ENCODE data around the gene FNBP1L.
"Not testable (repeated sequence)": the region's sequence is repeated elsewhere in the genome, so short reads cannot be mapped to it uniquely, and the experiment has no call there.

FNBP1L gene

GRCh38 chr1:93443454-93443853 is 4.5 kb upstream of the FNBP1L start:
- no peak for DNase-seq

GRCh38 chr1:93446837-93447451 is 974 bp upstream of the FNBP1L start:
- no peak for DNase-seq

GRCh38 chr1:93448292-93448982 is 519 bp downstream of the FNBP1L start:
- peak; percentile 45 for DNase-seq

- DNase-seq, result peak; percentile 50
These were observed 1.3 kb downstream of the FNBP1L start for GRCh38 chr1:93448983-93449804.

GRCh38 chr1:93450321-93450720 is 2.4 kb downstream of the FNBP1L start:
- no peak for DNase-seq

GRCh38 chr1:93453911-93454310 is 6.0 kb downstream of the FNBP1L start:
- no peak for DNase-seq

GRCh38 chr1:93459126-93459525 is 11.2 kb downstream of the FNBP1L start:
- DNase-seq, result no peak

GRCh38 chr1:93461236-93461635 is 13.3 kb downstream of the FNBP1L start:
- no peak for DNase-seq

- peak; percentile 25 for DNase-seq
These were observed 16.0 kb downstream of the FNBP1L start for GRCh38 chr1:93463960-93464359.

- not testable (repeated sequence) for DNase-seq
These were observed 17.6 kb downstream of the FNBP1L start for GRCh38 chr1:93465371-93466082.

- no peak for DNase-seq
These were observed 19.7 kb downstream of the FNBP1L start for GRCh38 chr1:93467606-93468005.

- DNase-seq, result peak; percentile 75
These were observed 20.7 kb downstream of the FNBP1L start for GRCh38 chr1:93468662-93469061.

GRCh38 chr1:93469223-93469622 is 21.3 kb downstream of the FNBP1L start:
- DNase-seq, result not testable (repeated sequence)

- no peak for DNase-seq
These were observed 23.4 kb downstream of the FNBP1L start for GRCh38 chr1:93471284-93471683.

- peak; percentile 84 for DNase-seq
These were observed 24.0 kb downstream of the FNBP1L start for GRCh38 chr1:93471911-93472310.

- no peak for DNase-seq
These were observed 26.4 kb downstream of the FNBP1L start for GRCh38 chr1:93474321-93474720.

GRCh38 chr1:93475681-93476080 is 27.8 kb downstream of the FNBP1L start:
- no peak for DNase-seq

- not testable (repeated sequence) for DNase-seq
These were observed 31.3 kb downstream of the FNBP1L start for GRCh38 chr1:93479133-93479745.

GRCh38 chr1:93481899-93482298 is 34.0 kb downstream of the FNBP1L start:
- not testable (repeated sequence) for DNase-seq

- no peak for DNase-seq
These were observed 35.3 kb downstream of the FNBP1L start for GRCh38 chr1:93483200-93483599.

- DNase-seq, result no peak
These were observed 35.7 kb downstream of the FNBP1L start for GRCh38 chr1:93483606-93484005.

GRCh38 chr1:93488207-93488606 is 40.3 kb downstream of the FNBP1L start:
- DNase-seq, result no peak

All from fibroblast of skin of scalp (primary cell).